Measurements from ENCODE around the gene SLFN11.
"Not testable (repeated sequence)": the region's sequence is repeated elsewhere in the genome, so short reads cannot be mapped to it uniquely, and the experiment has no call there.

The SLFN11 gene

DNA sequence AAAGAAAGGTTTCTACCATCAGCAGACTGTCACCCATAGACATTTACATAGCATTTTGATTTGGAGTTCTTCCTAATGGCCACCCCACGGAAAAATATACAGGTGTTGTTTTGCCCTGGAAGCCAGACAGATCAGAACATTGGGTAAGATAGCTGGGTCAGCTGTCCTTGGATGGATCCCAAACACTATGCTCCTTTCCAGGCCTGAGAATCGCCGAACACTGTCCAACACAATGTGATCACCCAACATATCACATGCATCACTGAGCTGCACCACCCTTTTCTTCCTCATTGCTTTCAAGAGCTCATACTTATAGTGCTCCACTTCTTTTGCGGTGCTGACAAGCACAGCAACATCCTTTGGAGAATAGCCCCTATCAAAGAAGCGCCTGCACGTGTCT lies 21.1 kb downstream of the SLFN11 start:
- no peak for DNase-seq (ENCODE audit: low read depth, low spot score)

DNA sequence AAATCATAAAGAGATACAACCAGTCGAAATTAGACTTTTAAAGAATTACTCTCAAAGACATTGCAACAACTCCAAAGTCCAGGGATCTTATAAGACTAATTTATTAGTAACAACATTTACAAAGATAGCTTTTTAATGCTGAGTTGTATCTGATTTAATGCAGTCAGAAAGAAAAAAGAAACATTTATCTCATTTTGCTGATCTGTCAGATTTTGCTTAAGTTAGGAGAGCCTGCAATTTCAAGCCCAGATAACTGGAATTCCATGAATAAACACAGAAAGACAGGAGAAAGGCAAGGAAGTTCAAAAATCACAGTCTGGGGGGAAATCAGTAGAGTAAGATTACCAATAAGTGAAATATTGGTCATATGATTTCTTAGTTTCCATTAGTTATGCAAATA lies 22.9 kb downstream of the SLFN11 start:
- no peak for DNase-seq (ENCODE audit: low read depth, low spot score)

- DNase-seq (ENCODE audit: low read depth, low spot score), result no peak
Measured at GRCh38 chr17:35345926-35346771, 27.3 kb downstream of the SLFN11 start.

DNA sequence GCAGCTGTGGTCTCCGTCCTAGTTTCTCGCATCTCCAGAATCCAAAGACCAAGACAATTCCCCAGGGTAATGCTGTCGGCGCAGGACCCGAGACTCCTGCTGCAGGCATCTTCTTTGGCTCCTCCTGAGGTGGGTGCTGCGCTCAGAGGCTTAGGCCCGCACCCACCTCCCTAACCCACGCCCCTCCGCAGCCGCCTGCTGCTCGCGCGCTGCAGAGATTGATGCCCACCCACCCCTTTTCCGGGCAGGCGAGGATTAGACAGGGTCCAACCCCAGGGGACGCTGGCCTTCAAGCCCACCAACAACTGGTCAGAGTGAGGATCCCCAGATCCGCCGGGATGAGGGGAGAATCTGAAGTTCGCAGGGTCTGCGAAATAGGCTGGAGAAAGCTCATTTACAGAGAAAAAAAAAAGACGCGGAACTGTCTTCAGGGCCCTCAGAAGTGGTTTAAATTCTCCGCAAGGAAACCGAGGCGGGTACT lies 27.9 kb downstream of the SLFN11 start:
- no peak for DNase-seq (ENCODE audit: low read depth, low spot score)

- no peak for DNase-seq (ENCODE audit: low read depth, low spot score)
Measured at GRCh38 chr17:35344262-35344661, 29.2 kb downstream of the SLFN11 start.

- DNase-seq (ENCODE audit: low read depth, low spot score), result no peak
Measured at GRCh38 chr17:35342276-35342675, 31.1 kb downstream of the SLFN11 start.

- no peak for DNase-seq (ENCODE audit: low read depth, low spot score)
Measured at GRCh38 chr17:35341411-35341992, 31.9 kb downstream of the SLFN11 start.

- DNase-seq (ENCODE audit: low read depth, low spot score), result no peak
Measured at GRCh38 chr17:35338230-35338629, 35.2 kb downstream of the SLFN11 start.

DNA sequence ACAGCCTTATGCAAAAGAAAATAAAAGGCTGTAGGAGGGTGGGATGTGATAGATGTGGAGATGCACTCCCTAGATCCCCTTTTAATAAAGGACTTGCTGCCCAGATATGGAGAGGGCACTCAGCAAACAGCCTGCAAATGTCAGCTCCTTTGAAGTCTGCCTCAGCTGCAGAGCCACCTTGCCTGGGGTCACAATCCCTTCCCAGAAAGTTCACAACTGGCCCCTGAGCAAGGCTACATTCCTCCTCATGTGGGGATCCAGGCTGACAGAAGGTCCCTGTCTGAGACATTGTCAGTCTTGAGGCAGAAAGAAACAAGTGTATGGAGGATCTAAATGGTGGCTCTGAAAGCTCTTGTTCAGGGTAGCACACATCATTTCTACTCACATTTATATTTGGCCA lies 36.1 kb downstream of the SLFN11 start:
- no peak for DNase-seq (ENCODE audit: low read depth, low spot score)

GRCh38 chr17:35333578-35333977 lies 39.8 kb downstream of the SLFN11 start:
- not testable (repeated sequence) for DNase-seq (ENCODE audit: low read depth, low spot score)

DNA sequence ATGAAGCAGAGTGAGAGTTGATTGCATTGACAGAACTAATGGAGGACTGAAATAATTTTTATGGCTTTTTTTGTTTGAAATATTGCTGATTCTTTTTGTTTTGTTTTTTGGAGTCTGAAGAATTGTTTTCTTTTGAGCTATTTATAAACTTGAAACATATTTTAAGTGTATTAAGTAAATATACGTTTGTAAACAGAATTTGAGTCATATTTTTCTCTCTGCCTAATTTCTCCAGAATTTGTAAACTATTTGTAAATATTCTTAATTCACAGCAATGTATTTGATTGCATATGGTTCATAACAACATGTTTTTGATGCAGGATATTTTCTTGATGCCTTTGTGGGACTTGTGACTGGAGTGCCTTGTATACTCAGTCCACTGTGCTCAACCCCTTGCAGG lies 50.7 kb downstream of the SLFN11 start:
- no peak for DNase-seq (ENCODE audit: low read depth, low spot score)

- no peak for DNase-seq (ENCODE audit: low read depth, low spot score)
Measured at GRCh38 chr17:35315971-35316370, 57.5 kb downstream of the SLFN11 start.

DNA sequence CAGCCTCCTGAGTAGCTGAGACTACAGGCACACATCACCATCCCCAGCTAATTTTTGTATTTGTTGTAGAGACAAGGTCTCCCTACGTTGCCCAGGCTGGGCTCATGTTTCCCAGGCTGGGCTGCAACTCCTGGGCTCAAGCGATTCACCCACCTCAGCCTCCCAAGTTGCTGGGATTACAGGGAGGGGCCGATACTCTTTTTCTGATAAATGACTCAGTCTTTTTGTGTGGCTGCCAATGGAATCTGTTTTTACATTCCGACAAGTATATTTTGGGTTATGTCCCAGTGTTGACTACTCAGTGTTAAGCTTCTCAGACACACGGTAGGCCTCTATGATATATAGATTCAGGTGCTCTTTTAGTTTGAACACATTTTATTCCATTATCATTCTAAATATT lies 58.1 kb downstream of the SLFN11 start:
- no peak for DNase-seq (ENCODE audit: low read depth, low spot score)

- DNase-seq (ENCODE audit: low read depth, low spot score), result no peak
Measured at GRCh38 chr17:35314415-35315216, 58.8 kb downstream of the SLFN11 start.

- DNase-seq (ENCODE audit: low read depth, low spot score), result no peak
Measured at GRCh38 chr17:35313875-35314409, 59.5 kb downstream of the SLFN11 start.

- peak; percentile 49 for DNase-seq (ENCODE audit: low read depth, low spot score)
Measured at GRCh38 chr17:35312790-35313711, 60.4 kb downstream of the SLFN11 start.

GRCh38 chr17:35312346-35312745 lies 61.1 kb downstream of the SLFN11 start:
- DNase-seq (ENCODE audit: low read depth, low spot score), result no peak

GRCh38 chr17:35309345-35309744 lies 64.1 kb downstream of the SLFN11 start:
- not testable (repeated sequence) for DNase-seq (ENCODE audit: low read depth, low spot score)

Measured in activated naive CD8-positive, alpha-beta T cell treated with anti-CD3 and anti-CD28 coated beads, Interleukin-2, amount 50 U/mL, for 16 hours (primary cell).